H9 (cell line): ENCODE data around the gene LIG3. TPM values are rescaled to one million over a fixed set of nuclear protein-coding genes. Genes with fewer than 3 reads are reported as not detected.

ENCODE experiments used
- DNase-seq: peaks from one replicate; pipeline ENCODE4 v3.0.0-alpha.2; 2017
- H2AFZ ChIP-seq: one replicate; pipeline ENCODE4 v1.6.1; 2013; ENCODE audit warnings: mild to moderate bottlenecking, low read length, control low read depth, moderate library complexity
- H2AK5ac ChIP-seq: 2 replicates; pipeline ENCODE4 v1.6.1; 2013; ENCODE audit warnings: low read length, control low read depth, mixed read lengths; ENCODE audit not compliant: insufficient read length
- H2BK120ac ChIP-seq: one replicate; pipeline ENCODE4 v1.6.1; 2013; ENCODE audit warnings: low read depth, mild to moderate bottlenecking, low read length, control low read depth, inconsistent platforms; ENCODE audit not compliant: poor library complexity, severe bottlenecking
- H2BK12ac ChIP-seq: 2 replicates; pipeline ENCODE4 v1.6.1; 2013; ENCODE audit warnings: low read length, control low read depth, mixed read lengths, low read depth; ENCODE audit not compliant: insufficient read length
- H2BK15ac ChIP-seq: 2 replicates; pipeline ENCODE4 v1.6.1; 2013; ENCODE audit warnings: low read depth, low read length, control low read depth
- H2BK20ac ChIP-seq: one replicate; pipeline ENCODE4 v1.6.1; 2013; ENCODE audit warnings: low read depth, mild to moderate bottlenecking, low read length, control low read depth, inconsistent platforms; ENCODE audit not compliant: poor library complexity, severe bottlenecking
- H2BK5ac ChIP-seq: 2 replicates; pipeline ENCODE4 v1.6.1; 2013; ENCODE audit warnings: low read length, control low read depth, mixed read lengths; ENCODE audit not compliant: insufficient read length
- H3K14ac ChIP-seq: 2 replicates; pipeline ENCODE4 v1.6.1; 2013; ENCODE audit warnings: low read length, control low read depth; ENCODE audit not compliant: insufficient read depth
- H3K18ac ChIP-seq: 2 replicates; pipeline ENCODE4 v1.6.1; 2013; ENCODE audit warnings: low read depth, mild to moderate bottlenecking, mixed read lengths, low read length, control low read depth; ENCODE audit not compliant: insufficient read length
- H3K23ac ChIP-seq: 2 replicates; pipeline ENCODE4 v1.6.1; 2013; ENCODE audit warnings: low read length, control low read depth, mixed read lengths, low read depth; ENCODE audit not compliant: insufficient read length
- H3K23me2 ChIP-seq: 2 replicates; pipeline ENCODE4 v1.6.1; 2013; ENCODE audit warnings: low read depth, mild to moderate bottlenecking, mixed read lengths, low read length, control low read depth; ENCODE audit not compliant: insufficient read length, poor library complexity, severe bottlenecking
- H3K27ac ChIP-seq: 2 replicates; pipeline ENCODE4 v1.5.1; 2013; ENCODE audit warnings: low read length, control low read depth, mixed read lengths, low read depth; ENCODE audit not compliant: insufficient read length
- H3K27me3 ChIP-seq: 2 replicates; pipeline ENCODE4 v1.6.1; 2013; ENCODE audit warnings: low read length, control low read depth, inconsistent platforms; ENCODE audit not compliant: insufficient read depth
- H3K4ac ChIP-seq: 2 replicates; pipeline ENCODE4 v1.6.1; 2013; ENCODE audit warnings: low read depth, mild to moderate bottlenecking, control low read depth, inconsistent platforms, low read length, moderate library complexity
- H3K4me1 ChIP-seq: 2 replicates; pipeline ENCODE4 v1.6.1; 2013; ENCODE audit warnings: low read length, control low read depth, inconsistent platforms; ENCODE audit not compliant: insufficient read depth
- H3K4me2 ChIP-seq: 2 replicates; pipeline ENCODE4 v1.6.1; 2013; ENCODE audit warnings: low read length, control low read depth, mixed read lengths; ENCODE audit not compliant: insufficient read length, insufficient read depth
- H3K56ac ChIP-seq: 2 replicates; pipeline ENCODE4 v1.6.1; 2013; ENCODE audit warnings: low read depth, mild to moderate bottlenecking, mixed read lengths, low read length, control low read depth; ENCODE audit not compliant: insufficient read length
- H3K79me1 ChIP-seq: 2 replicates; pipeline ENCODE4 v1.6.1; 2013; ENCODE audit warnings: low read depth, mild to moderate bottlenecking, moderate library complexity, low read length, control low read depth, inconsistent platforms; ENCODE audit not compliant: insufficient read depth, poor library complexity, severe bottlenecking
- H3K79me2 ChIP-seq: 2 replicates; pipeline ENCODE4 v1.6.1; 2013; ENCODE audit warnings: low read length, control low read depth, inconsistent platforms; ENCODE audit not compliant: insufficient read depth
- H3K9ac ChIP-seq: 2 replicates; pipeline ENCODE4 v1.6.1; 2013; ENCODE audit warnings: low read length, control low read depth, mixed read lengths; ENCODE audit not compliant: insufficient read length; ENCODE audit errors: extremely low read depth
- H3K9me3 ChIP-seq: one replicate; pipeline ENCODE4 v1.6.1; 2013; ENCODE audit warnings: low read depth, low read length, inconsistent platforms; ENCODE audit not compliant: control insufficient read depth
- H3T11ph ChIP-seq: one replicate; pipeline ENCODE4 v1.6.1; 2013; ENCODE audit warnings: mild to moderate bottlenecking, low read length, control low read depth, inconsistent platforms
- H4K20me1 ChIP-seq: one replicate; pipeline ENCODE4 v1.6.1; 2013; ENCODE audit not compliant: control insufficient read depth, insufficient read length, insufficient read depth
- H4K5ac ChIP-seq: 2 replicates; pipeline ENCODE4 v1.6.1; 2013; ENCODE audit warnings: low read depth, mild to moderate bottlenecking, mixed read lengths, low read length, control low read depth; ENCODE audit not compliant: insufficient read length
- H4K8ac ChIP-seq: replicated peaks from 2 replicates; pipeline ENCODE4 v1.6.1; 2013; ENCODE audit warnings: low read length, control low read depth, mixed read lengths, low read depth; ENCODE audit not compliant: insufficient read length
- H4K91ac ChIP-seq: 2 replicates; pipeline ENCODE4 v1.6.1; 2013; ENCODE audit warnings: low read depth, mild to moderate bottlenecking, moderate library complexity, mixed read lengths, low read length, control low read depth; ENCODE audit not compliant: insufficient read length
- H3K27ac Mint-ChIP-seq, 3 experiments: 2 replicates in 2 of 3; 3 replicates in 1 of 3; pipeline ENCODE4 v1.8.0; 2020 to 2021; ENCODE audit warnings: mixed read lengths in 3 of 3, mild to moderate bottlenecking in 1 of 3, moderate library complexity in 1 of 3
- H3K27me3 Mint-ChIP-seq: 2 replicates; pipeline ENCODE4 v1.8.0; 2021; ENCODE audit warnings: low read depth, mild to moderate bottlenecking, moderate library complexity, mixed read lengths
- H3K36me3 Mint-ChIP-seq, 3 experiments: 2 replicates in 2 of 3; 3 replicates in 1 of 3; pipeline ENCODE4 v1.8.0; 2020 to 2021; ENCODE audit warnings: low read depth in 3 of 3, mixed read lengths in 3 of 3; ENCODE audit not compliant: insufficient read depth in 1 of 3
- H3K4me1 Mint-ChIP-seq, 2 experiments: 2 replicates each; pipeline ENCODE4 v1.8.0; 2020; ENCODE audit warnings: mixed read lengths in 2 of 2
- H3K4me3 Mint-ChIP-seq, 2 experiments: 2 replicates in 1 of 2; 3 replicates in 1 of 2; pipeline ENCODE4 v1.8.0; 2020 to 2021; ENCODE audit warnings: mild to moderate bottlenecking in 2 of 2, mixed read lengths in 2 of 2, moderate library complexity in 1 of 2
- H3K9me3 Mint-ChIP-seq, 2 experiments: 2 replicates in 1 of 2; 3 replicates in 1 of 2; pipeline ENCODE4 v1.8.0; 2020; ENCODE audit warnings: mild to moderate bottlenecking in 2 of 2, mixed read lengths in 2 of 2, moderate library complexity in 1 of 2
- WGBS: extraction: QIAGEN DNeasy Blood & Tissue Kit; methylation state at CpG from one replicate; pipeline ENCODE4 v1.1.7; 2013; ENCODE audit warnings: missing lambda C conversion rate, low lambda C conversion rate, mixed read lengths; ENCODE audit not compliant: insufficient read length; ENCODE audit errors: extremely low coverage; 5-methylcytosine and 5-hydroxymethylcytosine counted together
- total RNA-seq: library from RNA; stranded (reverse); gene quantifications from 2 replicates; pipeline ENCODE4 v1.2.1, GENCODE V29; 2021
- TF ChIP-seq, protein P1 (sequence below): fragments of 200-600 bp; sonication (generic); conservative IDR thresholded peaks from 3 replicates; pipeline ENCODE4 v1.8.0; 2021; ENCODE audit warnings: antibody characterized with exemption, mild to moderate bottlenecking

Gene LIG3
- total RNA-seq, 1 experiment from 2014 or later = 96.0 TPM

- Histone ChIP-seq H2BK15ac (no peak overlapping the region), H3K56ac (no peak overlapping the region)
Measured at GRCh38 chr17:35006345-35006744, 26.0 kb downstream of the LIG3 start.

More at GRCh38 chr17:35006345-35006744, 26.0 kb downstream of the LIG3 start:
- no peak overlapping the region for H2AFZ ChIP-seq
- Mint-ChIP-seq H3K27me3 (no peaks in the 10 kb centered on the region), H3K27ac (no peak overlapping the region), H3K4me1 (peaks cover 7 to 8% of the 10 kb centered on the region in 2 experiments), H3K4me3 (no peak overlapping the region), H3K9me3 (no peaks in the 10 kb centered on the region), H3K36me3 (peaks cover 41 to 74% (median 70%) of the 10 kb centered on the region in 3 experiments; a peak in 6 of 7 replicates)
- WGBS = no CpG with 5 or more reads among the region's 4 CpGs
- H3T11ph ChIP-seq = no peak overlapping the region
- DNase-seq = no peak
- no peaks in the 10 kb centered on the region for H3K27me3 ChIP-seq
- no peaks in the 10 kb centered on the region for H3K79me2 ChIP-seq
- H3K18ac ChIP-seq = no peak overlapping the region
- H4K8ac ChIP-seq = no peak overlapping the region
- no peak overlapping the region for H3K9ac ChIP-seq
- H2AK5ac ChIP-seq = no peak overlapping the region
- H3K23me2 ChIP-seq = no peaks in the 10 kb centered on the region
- no peak overlapping the region for H2BK20ac ChIP-seq
- no peak overlapping the region for H3K23ac ChIP-seq
- no peak overlapping the region for H3K4me2 ChIP-seq
- H3K79me1 ChIP-seq = no peaks in the 10 kb centered on the region
- H4K20me1 ChIP-seq = no peaks in the 10 kb centered on the region
- no peaks in the 10 kb centered on the region for H3K4me1 ChIP-seq
- H4K91ac ChIP-seq = no peak overlapping the region
- no peak overlapping the region for H3K4ac ChIP-seq
- TF ChIP-seq, protein P1, sequence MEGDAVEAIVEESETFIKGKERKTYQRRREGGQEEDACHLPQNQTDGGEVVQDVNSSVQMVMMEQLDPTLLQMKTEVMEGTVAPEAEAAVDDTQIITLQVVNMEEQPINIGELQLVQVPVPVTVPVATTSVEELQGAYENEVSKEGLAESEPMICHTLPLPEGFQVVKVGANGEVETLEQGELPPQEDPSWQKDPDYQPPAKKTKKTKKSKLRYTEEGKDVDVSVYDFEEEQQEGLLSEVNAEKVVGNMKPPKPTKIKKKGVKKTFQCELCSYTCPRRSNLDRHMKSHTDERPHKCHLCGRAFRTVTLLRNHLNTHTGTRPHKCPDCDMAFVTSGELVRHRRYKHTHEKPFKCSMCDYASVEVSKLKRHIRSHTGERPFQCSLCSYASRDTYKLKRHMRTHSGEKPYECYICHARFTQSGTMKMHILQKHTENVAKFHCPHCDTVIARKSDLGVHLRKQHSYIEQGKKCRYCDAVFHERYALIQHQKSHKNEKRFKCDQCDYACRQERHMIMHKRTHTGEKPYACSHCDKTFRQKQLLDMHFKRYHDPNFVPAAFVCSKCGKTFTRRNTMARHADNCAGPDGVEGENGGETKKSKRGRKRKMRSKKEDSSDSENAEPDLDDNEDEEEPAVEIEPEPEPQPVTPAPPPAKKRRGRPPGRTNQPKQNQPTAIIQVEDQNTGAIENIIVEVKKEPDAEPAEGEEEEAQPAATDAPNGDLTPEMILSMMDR = no peak
- H2BK12ac ChIP-seq = no peak overlapping the region
- H3K9me3 ChIP-seq = no peaks in the 10 kb centered on the region
- no peak overlapping the region for H2BK120ac ChIP-seq
- no peak overlapping the region for H3K14ac ChIP-seq
- no peak overlapping the region for H4K5ac ChIP-seq
- no peak overlapping the region for H2BK5ac ChIP-seq
- H3K27ac ChIP-seq = no peak overlapping the region
